ENCODE data around the gene HNRNPLL. TPM values are rescaled to one million over a fixed set of nuclear protein-coding genes. Genes with fewer than 3 reads are reported as not detected.
"Not testable (repeated sequence)": the region's sequence is repeated elsewhere in the genome, so short reads cannot be mapped to it uniquely, and the experiment has no call there.

HNRNPLL gene
- total RNA-seq, 1 donor from 2014 or later, result 29.7 TPM

DNA sequence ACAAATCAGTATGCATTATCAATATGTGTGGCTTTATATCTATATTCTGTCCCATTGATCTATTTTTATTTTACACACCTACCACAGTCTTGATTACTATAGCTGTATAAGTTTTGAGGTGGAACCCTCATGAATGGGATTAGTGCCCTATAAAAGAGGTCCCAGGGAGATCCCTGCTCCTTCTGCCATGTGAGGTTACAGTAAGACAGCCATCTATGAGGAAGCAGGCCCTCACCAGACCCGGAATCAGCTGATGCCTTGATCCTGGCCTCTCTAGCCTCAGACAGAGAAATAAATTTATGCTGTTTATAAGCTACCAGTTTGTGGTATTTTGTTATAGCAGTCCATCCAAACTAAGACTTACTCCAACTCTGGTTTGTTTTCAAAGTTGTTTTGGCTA, 54.9 kb downstream of the HNRNPLL start:
- no peak for TF ChIP-seq CTCF (IDR thresholded peaks at IDR 0.05; ENCODE audit: insufficient read depth, low read length, severe bottlenecking)
- Histone ChIP-seq H3K27me3 (ENCODE audit: control insufficient read depth, insufficient read depth, low read length) (no peaks in the 10 kb centered on the region), H3K36me3 (ENCODE audit: control insufficient read depth, insufficient read depth, low read length) (no peaks in the 10 kb centered on the region), H3K4me3 (ENCODE audit: low read depth, low read length) (no peak overlapping the region)
- FAIRE-seq (no peak), DNase-seq (ENCODE audit: low read depth) (no peak)

DNA sequence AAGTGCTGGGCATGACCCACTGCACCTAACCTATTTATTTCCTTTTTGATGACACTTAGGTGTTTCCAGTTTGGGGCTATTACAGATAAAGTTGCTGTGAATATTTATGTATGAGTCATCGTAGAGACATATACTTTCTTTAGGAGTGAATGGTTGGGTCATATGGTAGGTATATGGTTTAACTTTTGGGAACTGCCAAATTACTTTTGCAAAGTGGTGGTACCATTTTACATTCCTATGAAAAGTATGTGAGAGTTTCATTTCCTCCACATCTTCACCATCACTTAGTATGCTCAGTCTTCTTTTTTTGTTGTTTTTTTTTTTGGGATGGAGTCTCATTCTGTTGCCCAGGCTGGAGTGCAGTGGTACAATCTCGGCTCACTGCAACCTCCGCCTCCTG, 56.1 kb downstream of the HNRNPLL start:
- DNase-seq (ENCODE audit: low read depth) (no peak), FAIRE-seq (no peak)
- no peak for TF ChIP-seq CTCF (IDR thresholded peaks at IDR 0.05; ENCODE audit: insufficient read depth, low read length, severe bottlenecking)
- Histone ChIP-seq H3K36me3 (ENCODE audit: control insufficient read depth, insufficient read depth, low read length) (no peaks in the 10 kb centered on the region), H3K27me3 (ENCODE audit: control insufficient read depth, insufficient read depth, low read length) (no peaks in the 10 kb centered on the region), H3K4me3 (ENCODE audit: low read depth, low read length) (no peak overlapping the region)

- H3K27me3 ChIP-seq (ENCODE audit: control insufficient read depth, insufficient read depth, low read length), result no peaks in the 10 kb centered on the region
- DNase-seq (ENCODE audit: low read depth) (no peak), FAIRE-seq (no peak)
- H3K36me3 ChIP-seq (ENCODE audit: control insufficient read depth, insufficient read depth, low read length), result no peaks in the 10 kb centered on the region
- no peak for TF ChIP-seq CTCF (IDR thresholded peaks at IDR 0.05; ENCODE audit: insufficient read depth, low read length, severe bottlenecking)
- H3K4me3 ChIP-seq (ENCODE audit: low read depth, low read length), result no peak overlapping the region
Observed at GRCh38 chr2:38546064-38546463, 56.7 kb downstream of the HNRNPLL start.

DNA sequence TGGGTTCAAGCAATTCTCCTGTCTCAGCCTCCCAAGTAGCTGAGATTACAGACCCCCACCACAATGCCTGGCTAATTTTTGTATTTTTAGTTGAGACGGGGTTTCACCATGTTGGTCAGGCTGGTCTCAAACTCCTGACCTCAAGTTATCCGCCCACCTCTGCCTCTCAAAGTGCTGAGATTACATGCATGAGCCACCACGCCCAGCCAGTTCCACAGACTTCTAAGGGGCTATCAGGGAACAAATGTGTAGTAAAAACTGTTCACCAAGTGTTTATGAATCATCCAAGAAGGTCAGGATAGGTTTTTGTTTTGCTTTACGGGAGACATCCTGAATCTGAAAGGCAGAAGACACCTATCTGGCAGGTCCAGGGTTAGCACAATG, 60.5 kb downstream of the HNRNPLL start:
- DNase-seq (ENCODE audit: low read depth); FAIRE-seq; H3K36me3 ChIP-seq (ENCODE audit: control insufficient read depth, insufficient read depth, low read length); H3K27me3 ChIP-seq (ENCODE audit: control insufficient read depth, insufficient read depth, low read length); H3K4me3 ChIP-seq (ENCODE audit: low read depth, low read length): not testable (repeated sequence)

- FAIRE-seq (no peak), DNase-seq (ENCODE audit: low read depth) (no peak)
- no peak for TF ChIP-seq CTCF (IDR thresholded peaks at IDR 0.05; ENCODE audit: insufficient read depth, low read length, severe bottlenecking)
- Histone ChIP-seq H3K4me3 (ENCODE audit: low read depth, low read length) (no peak overlapping the region), H3K36me3 (ENCODE audit: control insufficient read depth, insufficient read depth, low read length) (no peaks in the 10 kb centered on the region), H3K27me3 (ENCODE audit: control insufficient read depth, insufficient read depth, low read length) (no peaks in the 10 kb centered on the region)
Observed at GRCh38 chr2:38540580-38541286, 62.0 kb downstream of the HNRNPLL start.

DNA sequence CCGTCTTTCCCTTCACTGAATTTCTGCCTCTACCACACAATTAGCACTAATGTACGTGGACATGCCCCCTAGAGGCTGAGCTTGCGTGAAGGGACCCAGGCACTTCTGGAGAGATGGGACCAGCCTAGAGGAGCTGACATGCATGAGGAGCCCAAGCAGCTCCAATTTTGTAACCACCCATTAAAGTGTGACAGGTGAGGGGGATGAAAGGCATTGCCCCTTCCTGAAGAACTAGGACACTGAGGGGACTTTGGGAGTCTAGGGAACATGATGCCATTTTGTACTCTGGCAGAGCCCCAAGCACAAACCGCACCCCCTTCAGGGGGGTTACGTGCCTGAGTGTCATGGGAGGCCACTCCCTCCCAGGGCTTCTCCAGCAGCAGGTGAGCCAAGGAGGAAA, 63.6 kb downstream of the HNRNPLL start:
- Histone ChIP-seq H3K27me3 (ENCODE audit: control insufficient read depth, insufficient read depth, low read length) (no peaks in the 10 kb centered on the region), H3K36me3 (ENCODE audit: control insufficient read depth, insufficient read depth, low read length) (no peaks in the 10 kb centered on the region), H3K4me3 (ENCODE audit: low read depth, low read length) (no peak overlapping the region)
- TF ChIP-seq CTCF (IDR thresholded peaks at IDR 0.05; ENCODE audit: insufficient read depth, low read length, severe bottlenecking), result no peak
- FAIRE-seq, result no peak
- no peak for DNase-seq (ENCODE audit: low read depth)

All from bronchial epithelial cell (primary cell).